GM20431 (cell line): ENCODE data around the gene MTMR1.

Experiments
- in situ Hi-C: fragments of 300-500 bp; cut with MseI, MboI; formaldehyde crosslinking; loops from one replicate; pipeline ENCODE4 v1.15.0; 2020; ENCODE audit warnings: low sequenced_read_pairs; ENCODE audit not compliant: unreplicated experiment

MTMR1 gene

GRCh38 chrX:150696331-150696730 is 3.1 kb downstream of the MTMR1 start:
- in situ Hi-C loops = no loop called here

GRCh38 chrX:150696866-150697265 is 3.7 kb downstream of the MTMR1 start:
- in situ Hi-C loops = no loop called here

GRCh38 chrX:150697641-150698040 is 4.4 kb downstream of the MTMR1 start:
- in situ Hi-C loops = no loop called here

GRCh38 chrX:150698981-150699380 is 5.8 kb downstream of the MTMR1 start:
- in situ Hi-C loops = no loop called here

GRCh38 chrX:150700107-150700506 is 6.9 kb downstream of the MTMR1 start:
- in situ Hi-C loops = no loop called here

GRCh38 chrX:150701377-150701776 is 8.2 kb downstream of the MTMR1 start:
- in situ Hi-C loops = no loop called here

- in situ Hi-C loops = no loop called here
These were observed 9.9 kb downstream of the MTMR1 start for GRCh38 chrX:150702966-150703694.

- in situ Hi-C loops = no loop called here
These were observed 10.4 kb downstream of the MTMR1 start for GRCh38 chrX:150703695-150703974.

- in situ Hi-C loops = no loop called here
These were observed 10.9 kb downstream of the MTMR1 start for GRCh38 chrX:150704030-150704613.

- in situ Hi-C loops = no loop called here
These were observed 19.4 kb downstream of the MTMR1 start for GRCh38 chrX:150712619-150713018.

- in situ Hi-C loops = no loop called here
These were observed 22.0 kb downstream of the MTMR1 start for GRCh38 chrX:150715184-150715583.

GRCh38 chrX:150719621-150720020 is 26.4 kb downstream of the MTMR1 start:
- in situ Hi-C loops = no loop called here

- in situ Hi-C loops = no loop called here
These were observed 36.8 kb downstream of the MTMR1 start for GRCh38 chrX:150729956-150730355.

GRCh38 chrX:150730719-150731118 is 37.5 kb downstream of the MTMR1 start:
- in situ Hi-C loops = no loop called here

GRCh38 chrX:150731795-150732194 is 38.6 kb downstream of the MTMR1 start:
- in situ Hi-C loops = no loop called here

GRCh38 chrX:150736475-150736874 is 43.3 kb downstream of the MTMR1 start:
- in situ Hi-C loops = no loop called here

GRCh38 chrX:150752124-150752523 is 58.9 kb downstream of the MTMR1 start:
- in situ Hi-C loops = no loop called here

GRCh38 chrX:150753357-150753756 is 60.2 kb downstream of the MTMR1 start:
- in situ Hi-C loops = no loop called here

- in situ Hi-C loops = no loop called here
These were observed 60.8 kb downstream of the MTMR1 start for GRCh38 chrX:150753968-150754367.

- in situ Hi-C loops = no loop called here
These were observed 64.2 kb downstream of the MTMR1 start for GRCh38 chrX:150757371-150757770.

- in situ Hi-C loops = no loop called here
These were observed 66.6 kb downstream of the MTMR1 start for GRCh38 chrX:150759568-150760416.
